ENCODE measurements around the gene SLC16A11. TPM values are rescaled to one million over a fixed set of nuclear protein-coding genes. Genes with fewer than 3 reads are reported as not detected.

Gene SLC16A11
- total and polyA plus RNA-seq, 9 of the 15 experiments (the other 6 are each of a cell fraction or from before 2014, with no cell fraction given) = not detected

- TF ChIP-seq RAD51 (IDR thresholded peaks at IDR 0.05; ENCODE audit: borderline replicate concordance, low read depth) (no peak), ZNF146 (CRISPR knock-in tag; IDR thresholded peaks at IDR 0.05; ENCODE audit: unreplicated experiment) (no peak), ARID1B (IDR thresholded peaks at IDR 0.05) (peak; percentile 81), ZNF395 (CRISPR knock-in tag; IDR thresholded peaks at IDR 0.05) (no peak), EGR1 (conservative IDR thresholded peaks at IDR 0.05) (peak; percentile 38; the same call in 1 of the 2 replicates), ZNF589 (CRISPR knock-in tag; IDR thresholded peaks at IDR 0.05; ENCODE audit: low read depth) (peak; percentile 62; the same call in 1 of the 2 replicates), TAL1 (IDR thresholded peaks at IDR 0.05) (peak; percentile 50), ZBTB1 (CRISPR knock-in tag; IDR thresholded peaks at IDR 0.05; ENCODE audit: borderline replicate concordance, low read depth) (peak; percentile 55; the same call in 1 of the 2 replicates), CBFA2T2 (conservative IDR thresholded peaks at IDR 0.05) (peak; percentile 84), ZNF444 (CRISPR knock-in tag; IDR thresholded peaks at IDR 0.05) (no peak), HDAC1 (IDR thresholded peaks at IDR 0.05) (0 out of 4 replicates have a peak, but pooled peaks of 1 of the 2 experiments have one; percentile 32), ZNF140 (CRISPR knock-in tag; IDR thresholded peaks at IDR 0.05) (no peak), NFYB (IDR thresholded peaks at IDR 0.05; ENCODE audit: extremely low read depth, insufficient read length) (no peak), PBX2 (CRISPR knock-in tag; IDR thresholded peaks at IDR 0.05; ENCODE audit: low read depth) (no peak), PBX2 (tag; conservative IDR thresholded peaks at IDR 0.05; ENCODE audit: low read depth) (no peak), JUN (IDR thresholded peaks at IDR 0.05; ENCODE audit: borderline replicate concordance, low read depth, low read length) (0 out of 2 replicates have a peak, but pooled peaks have one; percentile 27), JUN (CRISPR knock-in tag; IDR thresholded peaks at IDR 0.05; ENCODE audit: borderline replicate concordance) (no peak), DPF2 (IDR thresholded peaks at IDR 0.05) (peak; percentile 61), ETV5 (CRISPR knock-in tag; IDR thresholded peaks at IDR 0.05; ENCODE audit: low read depth) (peak; percentile 69; the same call in 1 of the 2 replicates), SMARCE1 (IDR thresholded peaks at IDR 0.05) (peak; percentile 50; the same call in 1 of the 2 replicates), ZNF134 (CRISPR knock-in tag; conservative IDR thresholded peaks at IDR 0.05) (no peak), ZNF561 (CRISPR knock-in tag; conservative IDR thresholded peaks at IDR 0.05) (no peak), TSC22D4 (tag; IDR thresholded peaks at IDR 0.05) (no peak), TCF3 (CRISPR knock-in tag; IDR thresholded peaks at IDR 0.05) (peak; percentile 72), MTA2 (IDR thresholded peaks at IDR 0.05; ENCODE audit: low read depth) (0 out of 2 replicates have a peak, but pooled peaks have one; percentile 24)
- TF ChIP-seq, protein P1, sequence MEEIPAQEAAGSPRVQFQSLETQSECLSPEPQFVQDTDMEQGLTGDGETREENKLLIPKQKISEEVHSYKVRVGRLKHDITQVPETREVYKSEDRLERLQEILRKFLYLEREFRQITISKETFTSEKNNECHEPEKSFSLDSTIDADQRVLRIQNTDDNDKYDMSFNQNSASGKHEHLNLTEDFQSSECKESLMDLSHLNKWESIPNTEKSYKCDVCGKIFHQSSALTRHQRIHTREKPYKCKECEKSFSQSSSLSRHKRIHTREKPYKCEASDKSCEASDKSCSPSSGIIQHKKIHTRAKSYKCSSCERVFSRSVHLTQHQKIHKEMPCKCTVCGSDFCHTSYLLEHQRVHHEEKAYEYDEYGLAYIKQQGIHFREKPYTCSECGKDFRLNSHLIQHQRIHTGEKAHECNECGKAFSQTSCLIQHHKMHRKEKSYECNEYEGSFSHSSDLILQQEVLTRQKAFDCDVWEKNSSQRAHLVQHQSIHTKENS (CRISPR knock-in tag; IDR thresholded peaks at IDR 0.05) = no peak
Measured at GRCh38 chr17:7060165-7060891, 16.4 kb upstream of the SLC16A11 start (continued).
